Measurements from ENCODE around the gene COL19A1.

COL19A1 gene

GRCh38 chr6:70145178-70145577, 278.8 kb downstream of the COL19A1 start:
- no peak for TF ChIP-seq CTCF (IDR thresholded peaks at IDR 0.05; ENCODE audit: extremely low read depth, missing control alignments)

GRCh38 chr6:70149209-70149788, 282.9 kb downstream of the COL19A1 start:
- DNase-seq (ENCODE audit: low spot score), result no peak
- no peak for TF ChIP-seq CTCF (IDR thresholded peaks at IDR 0.05; ENCODE audit: extremely low read depth, missing control alignments)

More at GRCh38 chr6:70145178-70145577, 278.8 kb downstream of the COL19A1 start:
- no peak for DNase-seq (ENCODE audit: low spot score)

- DNase-seq (ENCODE audit: low spot score), result no peak
- TF ChIP-seq CTCF (IDR thresholded peaks at IDR 0.05; ENCODE audit: extremely low read depth, missing control alignments), result no peak
These were observed 284.2 kb downstream of the COL19A1 start for GRCh38 chr6:70150521-70150920.

- no peak for TF ChIP-seq CTCF (IDR thresholded peaks at IDR 0.05; ENCODE audit: extremely low read depth, missing control alignments)
- DNase-seq (ENCODE audit: low spot score), result no peak
These were observed 285.3 kb downstream of the COL19A1 start for GRCh38 chr6:70151616-70152015.

GRCh38 chr6:70152786-70153185, 286.4 kb downstream of the COL19A1 start:
- TF ChIP-seq CTCF (IDR thresholded peaks at IDR 0.05; ENCODE audit: extremely low read depth, missing control alignments), result no peak
- DNase-seq (ENCODE audit: low spot score), result no peak

- no peak for TF ChIP-seq CTCF (IDR thresholded peaks at IDR 0.05; ENCODE audit: extremely low read depth, missing control alignments)
- no peak for DNase-seq (ENCODE audit: low spot score)
These were observed 290.7 kb downstream of the COL19A1 start for GRCh38 chr6:70157086-70157485.

GRCh38 chr6:70160276-70160675, 293.9 kb downstream of the COL19A1 start:
- DNase-seq (ENCODE audit: low spot score), result no peak
- TF ChIP-seq CTCF (IDR thresholded peaks at IDR 0.05; ENCODE audit: extremely low read depth, missing control alignments), result no peak
